ENCODE data around the gene S100A8.

DNA sequence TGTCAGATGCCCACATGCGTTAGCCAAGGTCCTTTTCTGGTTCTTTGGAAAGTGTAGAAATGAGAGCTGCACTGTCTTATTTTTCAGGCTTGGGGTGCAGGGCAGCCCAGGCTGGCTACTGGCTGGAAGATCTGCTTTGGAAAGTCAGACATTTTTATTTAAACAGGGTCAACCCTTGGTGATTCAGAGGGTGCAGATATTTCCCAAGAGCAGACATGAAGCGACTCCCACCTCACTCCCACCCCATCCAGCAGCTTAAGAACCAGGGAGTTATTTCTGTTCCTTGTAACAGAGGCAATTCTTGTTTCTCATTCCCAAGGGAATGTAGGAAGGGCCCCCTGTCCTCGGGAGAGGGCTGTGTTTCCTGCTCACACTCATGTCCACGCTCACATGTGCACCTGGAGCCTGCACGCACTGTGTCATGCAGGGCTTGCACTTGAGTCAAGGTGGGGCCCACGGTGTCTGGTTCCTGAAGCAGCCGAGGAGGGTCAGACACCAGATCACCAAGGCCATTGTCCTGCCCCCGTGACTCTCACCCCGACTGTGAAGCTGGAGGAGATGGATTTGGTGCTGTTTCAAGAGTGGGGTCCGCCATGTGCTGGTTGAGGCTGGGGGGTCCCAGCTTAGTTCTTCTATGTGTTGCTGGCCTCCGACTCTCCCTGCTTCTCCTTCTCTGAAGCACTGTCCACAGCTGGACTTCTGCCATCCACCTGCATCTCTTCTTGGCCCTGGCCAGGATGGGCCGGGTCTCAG, 26.4 kb upstream of the S100A8 start:
- TF ChIP-seq, protein P1, sequence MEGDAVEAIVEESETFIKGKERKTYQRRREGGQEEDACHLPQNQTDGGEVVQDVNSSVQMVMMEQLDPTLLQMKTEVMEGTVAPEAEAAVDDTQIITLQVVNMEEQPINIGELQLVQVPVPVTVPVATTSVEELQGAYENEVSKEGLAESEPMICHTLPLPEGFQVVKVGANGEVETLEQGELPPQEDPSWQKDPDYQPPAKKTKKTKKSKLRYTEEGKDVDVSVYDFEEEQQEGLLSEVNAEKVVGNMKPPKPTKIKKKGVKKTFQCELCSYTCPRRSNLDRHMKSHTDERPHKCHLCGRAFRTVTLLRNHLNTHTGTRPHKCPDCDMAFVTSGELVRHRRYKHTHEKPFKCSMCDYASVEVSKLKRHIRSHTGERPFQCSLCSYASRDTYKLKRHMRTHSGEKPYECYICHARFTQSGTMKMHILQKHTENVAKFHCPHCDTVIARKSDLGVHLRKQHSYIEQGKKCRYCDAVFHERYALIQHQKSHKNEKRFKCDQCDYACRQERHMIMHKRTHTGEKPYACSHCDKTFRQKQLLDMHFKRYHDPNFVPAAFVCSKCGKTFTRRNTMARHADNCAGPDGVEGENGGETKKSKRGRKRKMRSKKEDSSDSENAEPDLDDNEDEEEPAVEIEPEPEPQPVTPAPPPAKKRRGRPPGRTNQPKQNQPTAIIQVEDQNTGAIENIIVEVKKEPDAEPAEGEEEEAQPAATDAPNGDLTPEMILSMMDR (conservative IDR thresholded peaks at IDR 0.05) = no peak
- no peak for TF ChIP-seq ZFX (IDR thresholded peaks at IDR 0.05)

All from C4-2B (cell line).